H1 (cell line): ENCODE results near the gene TRIB2.

Source experiments
- BRCA1 ChIP-seq: IDR thresholded peaks from 2 replicates; pipeline ENCODE4 v1.6.1; 2012; ENCODE audit warnings: low read depth, low read length, improper control_type of control experiment
- CHD1 ChIP-seq: IDR thresholded peaks from 2 replicates; pipeline ENCODE4 v1.6.1; 2012; ENCODE audit warnings: low read depth, low read length, improper control_type of control experiment
- EZH2 ChIP-seq: fragments of 200-600 bp; sonication (generic); IDR thresholded peaks from 2 replicates; pipeline ENCODE4 v1.7.1; 2012; ENCODE audit warnings: low read depth, mild to moderate bottlenecking, moderate library complexity, low read length, inconsistent platforms; ENCODE audit not compliant: severe bottlenecking
- HDAC2 ChIP-seq, 2 experiments: fragments of 300-600 bp in 1 of 2; sonication (generic) in 1 of 2; IDR thresholded peaks; 2 replicates each; pipeline ENCODE4 v1.6.1; 2011 to 2012; ENCODE audit warnings: low read depth in 2 of 2, low read length in 2 of 2, mild to moderate bottlenecking in 2 of 2, moderate library complexity in 2 of 2, borderline replicate concordance in 1 of 2, inconsistent platforms in 1 of 2
- JUN ChIP-seq: IDR thresholded peaks from 2 replicates; pipeline ENCODE4 v1.6.1; 2011; ENCODE audit warnings: low read depth, mild to moderate bottlenecking, improper control_type of control experiment, low read length
- POLR2AphosphoS5 ChIP-seq: IDR thresholded peaks from 2 replicates; pipeline ENCODE4 v1.6.1; 2011; ENCODE audit warnings: low read depth, low read length
- RAD21 ChIP-seq, 2 experiments: IDR thresholded peaks in 1 of 2; conservative IDR thresholded peaks in 1 of 2; 2 replicates each; pipeline ENCODE4 v1.6.1; 2011; ENCODE audit warnings: low read depth in 2 of 2, low read length in 2 of 2, improper control_type of control experiment in 1 of 2, inconsistent platforms in 1 of 2, mild to moderate bottlenecking in 1 of 2, moderate library complexity in 1 of 2
- TF ChIP-seq, protein P1 (sequence below), 3 experiments: IDR thresholded peaks; 1 replicate in 2 of 3; 2 replicates in 1 of 3; pipeline versions ENCODE4 v1.5.1 to v1.6.1; 2011; ENCODE audit warnings: low read length in 3 of 3, mild to moderate bottlenecking in 3 of 3, inconsistent platforms in 2 of 3, low read depth in 1 of 3, moderate library complexity in 1 of 3; ENCODE audit not compliant: insufficient read depth in 1 of 3; ENCODE audit errors: control extremely low read depth in 1 of 3
- TF ChIP-seq, protein P2 (sequence below): IDR thresholded peaks from 2 replicates; pipeline ENCODE4 v1.6.1; 2011; ENCODE audit warnings: low read length, improper control_type of control experiment
- TF ChIP-seq, protein P3 (sequence below): IDR thresholded peaks from 2 replicates; pipeline ENCODE4 v1.6.1; 2012; ENCODE audit warnings: low read length, inconsistent platforms
- TF ChIP-seq, protein P4 (sequence below): IDR thresholded peaks from 2 replicates; pipeline ENCODE4 v1.6.1; 2012; ENCODE audit warnings: inconsistent platforms

- TF ChIP-seq HDAC2 (IDR thresholded peaks at IDR 0.05; ENCODE audit: borderline replicate concordance in 1 of 2, low read depth in 2 of 2, low read length in 2 of 2) (no peak), POLR2AphosphoS5 (no peak), BRCA1 (no peak), JUN (no peak), RAD21 (IDR thresholded peaks at IDR 0.05 in 1 of 2, conservative IDR thresholded peaks at IDR 0.05 in 1 of 2; ENCODE audit: low read depth in 2 of 2, low read length in 2 of 2) (no peak), EZH2 (no peak), CHD1 (no peak)
- TF ChIP-seq, protein P1, sequence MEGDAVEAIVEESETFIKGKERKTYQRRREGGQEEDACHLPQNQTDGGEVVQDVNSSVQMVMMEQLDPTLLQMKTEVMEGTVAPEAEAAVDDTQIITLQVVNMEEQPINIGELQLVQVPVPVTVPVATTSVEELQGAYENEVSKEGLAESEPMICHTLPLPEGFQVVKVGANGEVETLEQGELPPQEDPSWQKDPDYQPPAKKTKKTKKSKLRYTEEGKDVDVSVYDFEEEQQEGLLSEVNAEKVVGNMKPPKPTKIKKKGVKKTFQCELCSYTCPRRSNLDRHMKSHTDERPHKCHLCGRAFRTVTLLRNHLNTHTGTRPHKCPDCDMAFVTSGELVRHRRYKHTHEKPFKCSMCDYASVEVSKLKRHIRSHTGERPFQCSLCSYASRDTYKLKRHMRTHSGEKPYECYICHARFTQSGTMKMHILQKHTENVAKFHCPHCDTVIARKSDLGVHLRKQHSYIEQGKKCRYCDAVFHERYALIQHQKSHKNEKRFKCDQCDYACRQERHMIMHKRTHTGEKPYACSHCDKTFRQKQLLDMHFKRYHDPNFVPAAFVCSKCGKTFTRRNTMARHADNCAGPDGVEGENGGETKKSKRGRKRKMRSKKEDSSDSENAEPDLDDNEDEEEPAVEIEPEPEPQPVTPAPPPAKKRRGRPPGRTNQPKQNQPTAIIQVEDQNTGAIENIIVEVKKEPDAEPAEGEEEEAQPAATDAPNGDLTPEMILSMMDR (IDR thresholded peaks at IDR 0.05; ENCODE audit: control extremely low read depth in 1 of 3, insufficient read depth in 1 of 3, low read depth in 1 of 3, low read length in 3 of 3): no peak
- TF ChIP-seq, protein P2, sequence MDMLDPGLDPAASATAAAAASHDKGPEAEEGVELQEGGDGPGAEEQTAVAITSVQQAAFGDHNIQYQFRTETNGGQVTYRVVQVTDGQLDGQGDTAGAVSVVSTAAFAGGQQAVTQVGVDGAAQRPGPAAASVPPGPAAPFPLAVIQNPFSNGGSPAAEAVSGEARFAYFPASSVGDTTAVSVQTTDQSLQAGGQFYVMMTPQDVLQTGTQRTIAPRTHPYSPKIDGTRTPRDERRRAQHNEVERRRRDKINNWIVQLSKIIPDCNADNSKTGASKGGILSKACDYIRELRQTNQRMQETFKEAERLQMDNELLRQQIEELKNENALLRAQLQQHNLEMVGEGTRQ: no peak
- TF ChIP-seq, protein P3, sequence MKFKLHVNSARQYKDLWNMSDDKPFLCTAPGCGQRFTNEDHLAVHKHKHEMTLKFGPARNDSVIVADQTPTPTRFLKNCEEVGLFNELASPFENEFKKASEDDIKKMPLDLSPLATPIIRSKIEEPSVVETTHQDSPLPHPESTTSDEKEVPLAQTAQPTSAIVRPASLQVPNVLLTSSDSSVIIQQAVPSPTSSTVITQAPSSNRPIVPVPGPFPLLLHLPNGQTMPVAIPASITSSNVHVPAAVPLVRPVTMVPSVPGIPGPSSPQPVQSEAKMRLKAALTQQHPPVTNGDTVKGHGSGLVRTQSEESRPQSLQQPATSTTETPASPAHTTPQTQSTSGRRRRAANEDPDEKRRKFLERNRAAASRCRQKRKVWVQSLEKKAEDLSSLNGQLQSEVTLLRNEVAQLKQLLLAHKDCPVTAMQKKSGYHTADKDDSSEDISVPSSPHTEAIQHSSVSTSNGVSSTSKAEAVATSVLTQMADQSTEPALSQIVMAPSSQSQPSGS: no peak
- TF ChIP-seq, protein P4, sequence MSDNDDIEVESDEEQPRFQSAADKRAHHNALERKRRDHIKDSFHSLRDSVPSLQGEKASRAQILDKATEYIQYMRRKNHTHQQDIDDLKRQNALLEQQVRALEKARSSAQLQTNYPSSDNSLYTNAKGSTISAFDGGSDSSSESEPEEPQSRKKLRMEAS: no peak
These were observed 9.5 kb downstream of the TRIB2 start for GRCh38 chr2:12726271-12726670.
